Effector memory CD4-positive, alpha-beta T cell (primary cell): ENCODE results near the gene WDR64.

Source experiments
- DNase-seq, 3 donors: peaks; one replicate each; pipeline ENCODE4 v3.0.0-alpha.2; 2020
- H3K27ac ChIP-seq: 2 replicates; pipeline ENCODE4 v1.7.0; 2013; ENCODE audit warnings: mild to moderate bottlenecking, low read length, moderate library complexity; ENCODE audit not compliant: insufficient read depth, poor library complexity, severe bottlenecking
- H3K27me3 ChIP-seq: replicated peaks from 2 replicates; pipeline ENCODE4 v1.7.0; 2013; ENCODE audit warnings: mild to moderate bottlenecking, low read length; ENCODE audit not compliant: insufficient read depth, control insufficient read depth, poor library complexity, severe bottlenecking
- H3K36me3 ChIP-seq: 2 replicates; pipeline ENCODE4 v1.7.0; 2013; ENCODE audit warnings: mild to moderate bottlenecking, low read length, moderate library complexity; ENCODE audit not compliant: control insufficient read depth, insufficient read depth
- H3K4me1 ChIP-seq: 2 replicates; pipeline ENCODE4 v1.7.0; 2013; ENCODE audit warnings: low read length, mild to moderate bottlenecking; ENCODE audit not compliant: control insufficient read depth, insufficient read depth, poor library complexity, severe bottlenecking
- H3K4me3 ChIP-seq: 2 replicates; pipeline ENCODE4 v1.7.0; 2013; ENCODE audit warnings: low read length, low read depth, mild to moderate bottlenecking; ENCODE audit not compliant: insufficient read depth, poor library complexity, severe bottlenecking
- H3K9me3 ChIP-seq: 2 replicates; pipeline ENCODE4 v1.7.0; 2013; ENCODE audit warnings: mild to moderate bottlenecking, low read length, moderate library complexity; ENCODE audit not compliant: control insufficient read depth

Gene WDR64

DNA sequence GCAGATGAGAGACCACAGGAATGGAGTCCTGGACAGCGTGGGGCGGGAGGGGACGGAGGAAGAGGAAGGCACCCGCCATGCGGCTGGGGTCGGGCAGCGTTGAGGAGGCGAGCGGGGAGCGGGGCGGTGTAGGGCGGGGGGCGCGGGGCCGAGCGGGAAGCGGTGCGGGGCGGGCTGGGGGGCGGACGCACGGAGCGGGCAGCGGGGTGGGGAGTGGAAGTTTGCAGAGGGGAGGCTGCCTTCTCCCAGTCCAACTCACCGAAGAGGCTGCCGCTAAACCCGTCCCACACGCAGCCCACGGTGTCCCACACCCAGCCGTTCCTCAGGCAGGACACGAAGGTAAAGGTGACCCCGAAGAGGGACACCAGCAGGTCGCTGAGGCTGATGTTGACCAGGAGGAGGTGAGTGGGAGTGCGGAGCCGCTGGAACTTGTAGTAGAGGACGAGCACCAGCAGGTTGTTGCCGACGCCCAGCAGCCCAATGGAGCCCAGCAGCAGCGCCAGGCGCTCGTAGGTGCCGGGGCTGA is 12.4 kb upstream of the WDR64 start:
- Histone ChIP-seq H3K27ac (no peak overlapping the region), H3K27me3 (no peaks in the 10 kb centered on the region), H3K4me1 (peaks cover 3% of the 10 kb centered on the region), H3K9me3 (no peaks in the 10 kb centered on the region), H3K36me3 (no peaks in the 10 kb centered on the region), H3K4me3 (peak overlapping the region; percentile 72)
- DNase-seq = peak in 2 of 3 donors; percentile 2

DNA sequence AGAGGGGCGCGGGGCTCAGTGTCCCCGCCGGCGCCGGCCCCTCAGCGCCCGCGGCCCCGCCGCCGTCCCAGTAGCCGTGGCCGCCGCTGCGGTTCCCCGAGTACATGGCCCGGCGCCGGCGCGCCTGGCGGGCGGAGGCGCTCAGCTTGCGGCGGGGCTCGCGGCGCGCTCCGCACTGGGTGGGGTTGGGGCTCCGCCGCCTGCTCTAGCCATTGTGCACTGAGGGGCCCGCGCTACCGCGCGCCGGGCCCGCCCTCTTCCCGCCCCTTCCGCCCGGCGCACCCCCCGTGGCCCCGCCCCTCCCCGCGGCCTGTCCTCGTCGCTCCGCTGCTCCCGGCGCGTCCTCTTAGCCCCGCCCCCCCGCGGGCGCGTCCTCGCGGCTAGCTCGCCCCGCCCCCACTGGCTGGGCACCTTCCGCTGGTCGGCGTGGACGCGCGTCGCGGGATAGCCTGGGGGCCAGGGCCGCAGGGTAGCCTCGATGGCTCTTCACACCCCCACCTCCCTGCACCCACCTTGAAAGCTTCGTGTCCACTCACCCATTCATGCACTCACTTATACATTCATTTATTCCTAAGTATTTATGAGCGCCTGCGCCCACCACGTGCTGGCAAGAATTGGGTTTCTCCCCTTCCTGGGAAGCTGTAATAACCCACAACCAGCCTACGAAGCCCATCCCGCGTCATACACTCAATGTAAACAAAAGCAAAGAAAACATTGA is 11.8 kb upstream of the WDR64 start, which contains the start of the genes CHML and OPN3:
Gene CHML, minus strand, starts transcription at position 221 of the 718 bp plus-strand sequence. CDS start 4,603 bp downstream, outside the sequence.
Gene OPN3, minus strand, starts transcription at position 221 of the 718 bp plus-strand sequence. Its CDS starts 115 bp downstream, at position 106.
- no peaks in the 10 kb centered on the region for H3K27me3 ChIP-seq
- H3K27ac ChIP-seq = peak within 1 kb of the TSS; percentile 17
- no peaks in the 10 kb centered on the region for H3K9me3 ChIP-seq
- H3K4me1 ChIP-seq = peaks cover 3% of the 10 kb centered on the region
- DNase-seq = peak; percentile 80 to 82 (median 81)
- peak within 1 kb of the TSS; percentile 72 for H3K4me3 ChIP-seq
- no peaks in the 10 kb centered on the region for H3K36me3 ChIP-seq

DNA sequence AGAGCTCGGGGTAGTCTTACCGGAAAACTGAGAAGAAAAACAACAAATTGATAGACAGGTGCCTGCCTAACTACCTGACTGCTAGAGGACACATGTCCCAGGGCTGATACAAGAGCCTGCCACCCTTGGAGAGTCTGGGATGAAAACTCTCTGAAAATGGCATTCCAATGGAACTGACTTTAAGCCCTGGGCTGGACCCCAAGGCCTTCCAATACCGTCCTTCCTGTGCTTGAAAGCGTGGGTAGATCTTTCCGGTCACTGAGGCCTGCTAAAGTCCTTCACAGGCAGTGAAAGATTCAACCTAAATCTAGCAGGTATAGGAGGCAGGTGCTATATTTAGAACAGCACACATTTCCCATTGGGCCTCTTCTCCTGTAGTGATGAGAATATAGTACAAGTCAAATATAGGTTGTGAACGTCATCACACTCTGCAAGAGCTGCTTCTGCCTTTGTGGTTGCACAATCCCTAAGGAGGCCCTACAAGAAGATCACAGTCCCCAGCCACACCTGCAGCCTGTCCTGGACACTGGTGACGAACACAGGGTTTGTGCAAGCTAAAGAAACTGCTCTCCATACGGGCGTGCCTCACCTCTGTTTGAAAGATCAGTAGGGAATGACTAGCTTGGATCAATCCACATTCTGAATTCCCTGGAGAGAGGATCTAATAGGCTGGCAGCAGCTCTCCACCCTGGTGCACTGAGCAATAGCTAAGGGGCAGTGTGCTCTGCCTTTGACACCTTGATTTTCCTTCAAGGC is 11.0 kb upstream of the WDR64 start:
- no peak for DNase-seq
- no peaks in the 10 kb centered on the region for H3K27me3 ChIP-seq
- H3K4me3 ChIP-seq = no peak overlapping the region
- peaks cover 3% of the 10 kb centered on the region for H3K4me1 ChIP-seq
- H3K9me3 ChIP-seq = no peaks in the 10 kb centered on the region
- no peaks in the 10 kb centered on the region for H3K36me3 ChIP-seq
- peak overlapping the region; percentile 17 for H3K27ac ChIP-seq

DNA sequence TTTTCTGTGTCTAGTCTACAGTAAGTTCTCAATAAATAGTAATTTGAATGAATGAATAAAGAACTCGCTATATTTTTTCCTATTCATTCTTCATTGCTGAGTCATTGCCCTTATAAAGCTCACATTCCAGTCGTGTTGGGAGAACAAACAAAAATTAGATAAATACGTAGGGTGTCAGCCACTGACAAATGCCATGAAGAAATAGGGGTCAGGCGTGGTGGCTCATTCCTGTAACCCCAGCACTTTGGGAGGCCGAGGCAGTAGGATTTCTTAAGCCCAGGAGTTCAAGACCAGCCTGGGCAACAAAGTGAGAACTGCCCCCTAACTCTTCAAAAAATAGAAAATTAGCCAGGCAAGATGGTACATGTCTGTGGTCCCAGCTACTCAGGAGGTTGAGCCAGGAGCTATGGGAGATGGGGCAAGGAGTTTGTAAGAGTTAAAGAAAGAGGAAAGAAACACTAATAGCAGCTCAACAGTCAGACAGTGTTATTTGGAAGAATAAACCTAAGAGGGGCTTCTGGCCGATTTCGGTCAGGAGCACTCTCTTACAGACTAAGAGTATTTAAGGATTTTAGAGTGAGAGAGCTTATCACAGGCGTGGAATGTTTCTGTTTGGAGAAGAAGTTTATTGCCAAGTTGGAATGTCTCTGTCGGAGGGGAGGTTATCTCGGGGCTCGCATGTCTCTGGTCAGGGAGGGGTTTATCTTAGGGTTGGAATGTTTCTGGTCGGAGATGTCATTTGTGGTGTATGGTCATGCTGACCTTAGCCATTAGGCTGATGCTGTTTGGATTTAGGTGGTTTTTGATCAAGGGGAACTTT is 10.1 kb upstream of the WDR64 start:
- no peaks in the 10 kb centered on the region for H3K27me3 ChIP-seq
- DNase-seq = no peak
- H3K4me3 ChIP-seq = no peak overlapping the region
- no peak overlapping the region for H3K27ac ChIP-seq
- peaks cover 3% of the 10 kb centered on the region for H3K4me1 ChIP-seq
- H3K36me3 ChIP-seq = no peaks in the 10 kb centered on the region
- no peaks in the 10 kb centered on the region for H3K9me3 ChIP-seq

DNA sequence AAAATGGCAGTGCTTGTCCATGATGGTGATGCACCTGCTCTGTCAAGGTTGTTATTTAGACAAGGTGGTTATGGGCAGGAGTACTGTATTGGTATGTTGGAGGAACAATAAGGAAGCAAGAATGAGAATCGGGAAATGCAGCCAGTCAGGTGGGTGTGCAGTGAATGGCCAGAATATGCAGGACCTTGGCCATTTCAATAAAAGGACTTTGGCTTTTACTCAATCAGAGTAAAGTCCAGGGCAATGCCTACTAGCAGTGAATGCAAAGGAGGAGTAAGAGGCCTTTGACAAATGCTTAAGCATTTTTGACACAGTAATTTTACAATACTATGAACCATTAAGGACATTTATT is 9.5 kb upstream of the WDR64 start:
- H3K4me3 ChIP-seq = no peak overlapping the region
- H3K36me3 ChIP-seq = no peaks in the 10 kb centered on the region
- H3K4me1 ChIP-seq = peaks cover 3% of the 10 kb centered on the region
- H3K9me3 ChIP-seq = no peaks in the 10 kb centered on the region
- no peak overlapping the region for H3K27ac ChIP-seq
- H3K27me3 ChIP-seq = no peaks in the 10 kb centered on the region
- DNase-seq = no peak

DNA sequence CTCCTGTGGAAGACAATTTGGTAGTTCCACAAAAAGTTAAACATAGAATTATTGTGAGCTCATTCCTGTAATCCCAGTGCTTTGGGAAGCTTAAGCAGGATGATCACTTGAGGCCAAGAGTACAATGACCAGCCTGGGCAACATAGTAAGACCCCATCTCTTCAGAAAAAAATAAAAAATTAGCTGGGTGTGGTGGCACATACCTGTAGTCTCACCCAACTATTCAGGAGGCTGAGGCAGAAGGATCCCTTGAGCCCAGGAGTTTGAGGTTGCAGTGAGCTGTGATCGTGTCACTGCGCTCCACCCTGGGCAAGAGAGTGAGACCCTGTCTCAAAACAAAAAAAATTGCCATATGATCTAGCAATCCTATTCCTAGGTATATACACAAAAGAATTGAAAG is 7.8 kb upstream of the WDR64 start:
- H3K4me3 ChIP-seq = no peak overlapping the region
- no peaks in the 10 kb centered on the region for H3K9me3 ChIP-seq
- no peaks in the 10 kb centered on the region for H3K27me3 ChIP-seq
- no peak for DNase-seq
- no peak overlapping the region for H3K27ac ChIP-seq
- H3K36me3 ChIP-seq = no peaks in the 10 kb centered on the region
- H3K4me1 ChIP-seq = no peaks in the 10 kb centered on the region

DNA sequence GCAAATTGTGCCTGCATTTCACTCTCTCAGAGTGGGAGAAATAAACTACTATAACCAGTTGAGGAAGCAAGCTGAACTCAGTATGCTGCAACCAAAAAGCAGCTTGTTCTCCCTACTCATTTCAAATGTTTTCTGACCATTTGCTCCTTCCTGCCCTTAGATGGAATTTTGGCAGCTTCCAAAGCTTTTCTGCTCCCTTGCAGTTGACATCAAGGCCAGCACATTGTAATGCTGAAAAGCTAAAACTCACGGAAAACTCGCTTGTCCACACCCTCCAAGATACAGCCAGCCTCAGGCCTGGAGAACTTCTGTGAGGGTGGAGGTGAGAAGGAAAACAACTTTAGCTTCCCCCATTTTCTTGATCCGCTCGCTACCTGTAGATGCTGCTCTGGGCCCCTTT is 6.9 kb upstream of the WDR64 start:
- H3K27me3 ChIP-seq = no peaks in the 10 kb centered on the region
- H3K9me3 ChIP-seq = no peaks in the 10 kb centered on the region
- H3K4me3 ChIP-seq = no peak overlapping the region
- H3K4me1 ChIP-seq = no peaks in the 10 kb centered on the region
- DNase-seq = no peak
- no peak overlapping the region for H3K27ac ChIP-seq
- no peaks in the 10 kb centered on the region for H3K36me3 ChIP-seq

DNA sequence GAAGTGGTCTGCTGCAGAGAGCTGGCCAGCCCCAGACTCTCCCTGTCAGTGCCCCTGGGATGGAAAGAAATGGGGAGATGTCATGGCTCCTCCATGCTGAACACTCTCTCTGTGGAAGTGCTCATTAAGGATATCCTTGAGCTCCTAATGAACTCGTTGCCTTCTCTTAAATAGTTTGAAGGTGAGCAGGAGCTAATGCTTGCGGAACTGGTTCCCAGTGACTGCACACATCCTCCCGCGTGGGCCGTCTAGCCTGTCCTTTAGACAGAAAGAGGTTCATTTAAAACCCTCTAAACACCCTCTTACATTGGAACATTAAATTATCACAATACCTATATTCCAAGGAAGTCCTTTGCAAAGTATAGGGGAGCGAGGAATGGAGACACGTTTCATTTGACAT is 5.9 kb upstream of the WDR64 start:
- H3K36me3 ChIP-seq = no peaks in the 10 kb centered on the region
- H3K9me3 ChIP-seq = no peaks in the 10 kb centered on the region
- H3K27me3 ChIP-seq = no peaks in the 10 kb centered on the region
- H3K4me1 ChIP-seq = no peaks in the 10 kb centered on the region
- no peak for DNase-seq
- H3K27ac ChIP-seq = no peak overlapping the region
- H3K4me3 ChIP-seq = no peak overlapping the region

DNA sequence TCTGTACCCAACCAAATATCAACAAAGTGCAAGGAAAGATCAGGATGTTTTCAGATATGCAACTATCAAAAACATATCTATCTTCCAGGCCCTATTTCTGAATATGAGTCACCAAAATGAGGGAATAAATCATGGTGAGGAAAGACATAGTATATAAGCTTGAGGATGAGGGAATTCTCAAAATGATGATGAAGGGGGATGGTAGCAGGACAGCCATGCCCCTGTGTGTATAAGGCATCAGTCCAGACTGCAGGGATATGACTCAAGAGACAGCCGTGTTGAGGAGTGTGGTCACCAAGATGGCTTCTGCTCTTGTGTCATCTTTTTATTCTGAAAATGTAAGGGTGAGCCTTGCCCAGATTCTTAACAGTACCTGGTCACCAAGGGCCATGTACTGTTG is 4.4 kb upstream of the WDR64 start:
- DNase-seq = no peak
- no peak overlapping the region for H3K27ac ChIP-seq
- H3K4me3 ChIP-seq = no peak overlapping the region
- H3K9me3 ChIP-seq = no peaks in the 10 kb centered on the region
- H3K27me3 ChIP-seq = no peaks in the 10 kb centered on the region
- H3K4me1 ChIP-seq = no peaks in the 10 kb centered on the region
- H3K36me3 ChIP-seq = no peaks in the 10 kb centered on the region
